OCI-LY1 (cell line): ENCODE data around the gene NPB.

Source experiments
- H2AFZ ChIP-seq: fragments of 200-600 bp; sonication (generic), shearing (Covaris generic); 2 replicates; pipeline ENCODE4 v1.6.0; 2014; ENCODE audit warnings: antibody characterized with exemption, mild to moderate bottlenecking, low read length
- H3F3A ChIP-seq: fragments of 200-600 bp; sonication (generic), shearing (Covaris generic); 2 replicates; pipeline ENCODE4 v1.6.0; 2014; ENCODE audit warnings: mild to moderate bottlenecking, antibody characterized with exemption, low read length, moderate library complexity; ENCODE audit not compliant: insufficient read depth
- H3K27ac ChIP-seq: fragments of 200-600 bp; sonication (generic); 2 replicates; pipeline ENCODE4 v1.5.1; 2014; ENCODE audit warnings: low read length, mixed run types, mild to moderate bottlenecking, low read depth; ENCODE audit not compliant: poor library complexity, severe bottlenecking
- H3K27me3 ChIP-seq: fragments of 200-600 bp; sonication (generic); 2 replicates; pipeline ENCODE4 v1.6.0; 2014; ENCODE audit warnings: antibody characterized with exemption, mild to moderate bottlenecking, low read length, moderate library complexity; ENCODE audit not compliant: insufficient read depth
- H3K36me3 ChIP-seq: fragments of 200-600 bp; sonication (generic); 2 replicates; pipeline ENCODE4 v1.6.1; 2014; ENCODE audit warnings: mild to moderate bottlenecking, antibody characterized with exemption, low read length, moderate library complexity, mixed read lengths; ENCODE audit not compliant: insufficient read depth
- H3K4me1 ChIP-seq: fragments of 200-600 bp; sonication (generic); 2 replicates; pipeline ENCODE4 v1.5.1; 2014; ENCODE audit warnings: mild to moderate bottlenecking, low read length, moderate library complexity; ENCODE audit not compliant: insufficient read depth, severe bottlenecking
- H3K4me2 ChIP-seq: fragments of 200-600 bp; sonication (generic), shearing (Covaris generic); 2 replicates; pipeline ENCODE4 v1.6.1; 2014; ENCODE audit warnings: low read length
- H3K4me3 ChIP-seq: fragments of 200-600 bp; sonication (generic); 2 replicates; pipeline ENCODE4 v1.5.1; 2014; ENCODE audit warnings: low read length, low read depth, mild to moderate bottlenecking, mixed read lengths; ENCODE audit not compliant: poor library complexity, severe bottlenecking
- H3K79me2 ChIP-seq: fragments of 200-600 bp; shearing (Covaris generic); 2 replicates; pipeline ENCODE4 v1.6.1; 2016; ENCODE audit warnings: mixed run types, low read length, mixed read lengths; ENCODE audit not compliant: insufficient read depth
- H3K9ac ChIP-seq: fragments of 200-600 bp; sonication (generic), shearing (Covaris generic); 2 replicates; pipeline ENCODE4 v1.6.1; 2014; ENCODE audit warnings: mild to moderate bottlenecking, low read length, mixed read lengths
- H3K9me2 ChIP-seq: fragments of 200-600 bp; sonication (generic), shearing (Covaris generic); 2 replicates; pipeline ENCODE4 v1.6.1; 2014; ENCODE audit warnings: low read depth, mild to moderate bottlenecking, low read length, mixed read lengths
- H3K9me3 ChIP-seq: fragments of 200-600 bp; shearing (Covaris generic); 2 replicates; pipeline ENCODE4 v1.6.1; 2014; ENCODE audit warnings: low read length, mixed read lengths
- H4K20me1 ChIP-seq: fragments of 200-600 bp; sonication (generic), shearing (Covaris generic); 2 replicates; pipeline ENCODE4 v1.6.0; 2016; ENCODE audit warnings: mild to moderate bottlenecking, low read length; ENCODE audit not compliant: insufficient read depth
- EZH2 ChIP-seq: fragments of 200-600 bp; sonication (generic), shearing (Covaris generic); IDR thresholded peaks from 2 replicates; pipeline ENCODE4 v1.8.0; 2017; ENCODE audit warnings: borderline replicate concordance, mixed run types, mild to moderate bottlenecking, antibody characterized with exemption, low read length, moderate library complexity, mixed read lengths
- TF ChIP-seq, protein P1 (sequence below): fragments of 200-600 bp; sonication (generic), shearing (Covaris generic); IDR thresholded peaks from 2 replicates; pipeline ENCODE4 v1.5.1; 2017; ENCODE audit warnings: mild to moderate bottlenecking, antibody characterized with exemption, low read length, moderate library complexity, mixed read lengths

The NPB gene

DNA sequence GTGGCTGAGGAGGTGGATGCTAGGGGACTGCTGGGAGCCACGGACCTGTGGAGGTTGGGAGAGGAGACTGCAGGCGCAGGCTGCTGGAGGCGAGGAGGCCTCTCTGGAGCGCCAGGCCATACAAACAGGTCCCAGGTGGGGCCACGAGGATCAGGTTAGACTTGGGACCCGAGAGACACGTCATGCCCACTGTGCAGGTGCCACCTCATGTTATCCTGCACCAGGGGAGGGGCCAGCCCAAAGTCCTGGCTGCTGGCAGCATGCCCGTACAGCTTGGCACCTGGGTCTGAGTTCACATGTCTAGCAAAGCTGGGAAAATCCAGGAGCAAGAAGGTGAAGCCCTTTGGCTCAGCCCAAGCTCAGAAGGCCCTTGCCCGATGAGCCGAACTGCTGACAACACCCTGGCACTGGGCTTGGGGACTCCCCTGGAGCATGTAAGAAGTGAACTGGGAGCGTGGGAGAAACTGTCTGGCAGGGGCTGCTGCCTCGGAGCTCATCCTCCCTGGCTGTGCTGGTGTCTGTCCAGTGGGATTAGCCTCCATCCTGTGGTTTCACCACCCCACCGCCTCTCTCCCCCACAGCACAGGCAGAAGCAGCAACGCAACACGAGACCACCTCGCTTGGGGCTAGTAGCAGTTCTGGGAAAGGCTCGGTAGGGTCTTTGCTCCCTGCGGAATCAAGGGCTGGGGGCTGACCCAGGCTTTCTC, 36.2 kb upstream of the NPB start:
- H3K9me3 ChIP-seq: no peaks in the 10 kb centered on the region
- no peaks in the 10 kb centered on the region for H3K9me2 ChIP-seq
- H3K4me1 ChIP-seq: peaks cover 67% of the 10 kb centered on the region
- H4K20me1 ChIP-seq: no peaks in the 10 kb centered on the region
- H3K36me3 ChIP-seq: peaks cover 65% of the 10 kb centered on the region
- no peak for TF ChIP-seq EZH2
- TF ChIP-seq, protein P1, sequence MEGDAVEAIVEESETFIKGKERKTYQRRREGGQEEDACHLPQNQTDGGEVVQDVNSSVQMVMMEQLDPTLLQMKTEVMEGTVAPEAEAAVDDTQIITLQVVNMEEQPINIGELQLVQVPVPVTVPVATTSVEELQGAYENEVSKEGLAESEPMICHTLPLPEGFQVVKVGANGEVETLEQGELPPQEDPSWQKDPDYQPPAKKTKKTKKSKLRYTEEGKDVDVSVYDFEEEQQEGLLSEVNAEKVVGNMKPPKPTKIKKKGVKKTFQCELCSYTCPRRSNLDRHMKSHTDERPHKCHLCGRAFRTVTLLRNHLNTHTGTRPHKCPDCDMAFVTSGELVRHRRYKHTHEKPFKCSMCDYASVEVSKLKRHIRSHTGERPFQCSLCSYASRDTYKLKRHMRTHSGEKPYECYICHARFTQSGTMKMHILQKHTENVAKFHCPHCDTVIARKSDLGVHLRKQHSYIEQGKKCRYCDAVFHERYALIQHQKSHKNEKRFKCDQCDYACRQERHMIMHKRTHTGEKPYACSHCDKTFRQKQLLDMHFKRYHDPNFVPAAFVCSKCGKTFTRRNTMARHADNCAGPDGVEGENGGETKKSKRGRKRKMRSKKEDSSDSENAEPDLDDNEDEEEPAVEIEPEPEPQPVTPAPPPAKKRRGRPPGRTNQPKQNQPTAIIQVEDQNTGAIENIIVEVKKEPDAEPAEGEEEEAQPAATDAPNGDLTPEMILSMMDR: no peak
- peaks cover 10% of the 10 kb centered on the region; the same call in 1 of the 2 replicates for H3K79me2 ChIP-seq
- no peak overlapping the region; the same call in 1 of the 2 replicates for H3K4me2 ChIP-seq
- H3F3A ChIP-seq: no peaks in the 10 kb centered on the region
- no peaks in the 10 kb centered on the region for H3K27me3 ChIP-seq
- no peak overlapping the region for H3K4me3 ChIP-seq
- H2AFZ ChIP-seq: no peak overlapping the region
- no peak overlapping the region; the same call in 1 of the 2 replicates for H3K9ac ChIP-seq
- peak overlapping the region; percentile 81 for H3K27ac ChIP-seq

DNA sequence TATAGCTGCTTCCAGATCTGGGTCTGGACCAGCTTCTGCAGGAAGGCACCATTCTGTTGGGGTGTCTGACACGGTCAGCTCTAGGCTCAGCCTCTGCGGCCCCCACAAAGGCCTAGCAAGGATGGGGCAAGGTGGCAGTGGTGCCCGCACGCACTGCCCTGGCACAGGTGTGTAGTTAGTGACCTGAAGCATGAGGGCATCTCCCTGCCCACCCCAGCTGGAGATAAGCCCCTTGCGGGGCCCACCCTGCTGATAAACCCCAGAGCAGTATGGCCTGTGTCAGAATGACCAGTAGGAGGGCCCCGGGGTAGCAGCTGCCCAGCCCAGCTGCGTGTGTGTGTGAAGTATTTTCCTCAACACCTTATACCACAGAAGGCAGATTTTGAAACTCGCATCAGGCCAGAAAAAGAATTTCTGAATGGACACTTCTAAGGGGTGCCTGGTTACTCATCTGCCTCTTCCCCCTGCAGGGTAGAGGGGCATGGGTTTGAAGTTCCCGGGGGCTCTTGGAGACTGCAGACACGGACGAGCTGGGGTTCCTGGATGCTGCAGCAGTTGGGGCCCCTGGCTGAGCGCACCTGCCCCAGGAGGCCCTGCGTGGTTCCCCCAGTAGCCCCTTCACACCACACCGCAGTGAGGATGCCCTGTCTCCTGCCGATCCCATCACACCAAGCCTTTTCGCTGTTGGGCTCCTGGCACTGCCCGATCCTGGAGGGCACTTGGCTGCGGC, 35.4 kb upstream of the NPB start:
- Histone ChIP-seq H3K4me3 (no peak overlapping the region), H3K4me2 (peak overlapping the region; percentile 12; the same call in 1 of the 2 replicates), H4K20me1 (no peaks in the 10 kb centered on the region), H3K9me2 (no peaks in the 10 kb centered on the region), H3K9ac (peak overlapping the region; percentile 31; the same call in 1 of the 2 replicates), H3K27me3 (no peaks in the 10 kb centered on the region), H3K79me2 (peaks cover 10% of the 10 kb centered on the region; the same call in 1 of the 2 replicates), H3K4me1 (peaks cover 69% of the 10 kb centered on the region), H3F3A (no peaks in the 10 kb centered on the region), H3K36me3 (peaks cover 65% of the 10 kb centered on the region), H3K27ac (peak overlapping the region; percentile 81), H2AFZ (no peak overlapping the region), H3K9me3 (no peaks in the 10 kb centered on the region)
- no peak for TF ChIP-seq EZH2
- TF ChIP-seq, protein P1: no peak

DNA sequence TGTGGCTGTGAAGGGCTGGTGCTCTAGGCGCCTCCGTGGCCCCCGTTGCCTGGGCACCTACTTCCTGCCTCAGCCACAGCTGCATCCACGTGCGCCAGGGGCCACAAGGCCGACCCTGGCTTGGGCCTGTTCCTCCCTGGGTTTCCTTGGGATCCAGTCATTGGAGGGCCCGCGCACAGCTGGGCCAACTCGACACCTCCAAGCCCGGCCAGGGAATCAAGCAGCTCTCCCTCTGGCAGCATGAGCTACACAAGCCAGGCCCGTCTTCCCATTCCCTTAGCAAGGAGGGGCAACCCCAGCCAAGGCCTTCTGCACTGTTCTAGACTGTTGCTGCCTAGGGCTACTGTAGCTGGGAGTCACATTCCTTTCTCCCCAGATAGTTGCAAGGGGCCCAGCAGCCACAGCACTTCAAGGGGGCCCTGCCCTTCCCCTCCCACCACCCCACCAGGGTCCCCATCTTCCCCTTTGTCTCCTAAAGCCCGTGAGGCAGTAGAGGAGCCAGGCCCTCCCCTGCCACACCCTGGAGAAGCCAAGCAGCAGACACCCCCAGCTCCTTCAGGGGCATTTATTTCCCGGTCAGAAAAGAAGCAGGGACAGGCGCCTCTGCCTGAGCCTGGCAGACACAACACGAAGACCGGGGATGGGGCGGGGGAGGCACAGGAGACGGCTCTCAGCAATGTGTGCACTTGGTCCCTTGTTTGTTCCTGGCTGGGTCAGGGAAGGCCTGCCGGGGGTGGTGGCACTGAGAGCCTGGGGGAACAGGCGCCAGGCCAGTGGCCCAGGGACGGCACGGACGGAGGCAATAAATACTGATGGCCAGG, 34.7 kb upstream of the NPB start:
- Histone ChIP-seq H3K4me3 (no peak overlapping the region), H2AFZ (no peak overlapping the region), H4K20me1 (no peaks in the 10 kb centered on the region), H3K36me3 (peaks cover 65% of the 10 kb centered on the region), H3K9me3 (no peaks in the 10 kb centered on the region), H3K79me2 (peaks cover 5% of the 10 kb centered on the region; the same call in 1 of the 2 replicates), H3F3A (no peaks in the 10 kb centered on the region), H3K27ac (peak overlapping the region; percentile 81), H3K9me2 (no peaks in the 10 kb centered on the region), H3K9ac (peak overlapping the region; percentile 31; the same call in 1 of the 2 replicates), H3K27me3 (no peaks in the 10 kb centered on the region), H3K4me2 (peak overlapping the region; percentile 12; the same call in 1 of the 2 replicates), H3K4me1 (peaks cover 69% of the 10 kb centered on the region)
- TF ChIP-seq, protein P1: no peak
- no peak for TF ChIP-seq EZH2
